DOHH2 (cell line): ENCODE data around the gene MKX.

Experiments
- CTCF ChIP-seq: fragments of 200-600 bp; sonication (generic); IDR thresholded peaks from one replicate; pipeline ENCODE4 v1.5.1; 2014; ENCODE audit warnings: antibody characterized with exemption, mild to moderate bottlenecking, low read depth, low read length; ENCODE audit not compliant: poor library complexity, severe bottlenecking
- EZH2phosphoT487 ChIP-seq: fragments of 200-600 bp; sonication (generic); IDR thresholded peaks from 2 replicates; pipeline ENCODE4 v1.6.1; 2017; ENCODE audit warnings: borderline replicate concordance, mild to moderate bottlenecking, antibody characterized with exemption, low read length, moderate library complexity, mixed read lengths

GRCh38 chr10:27646194-27646593, 99.4 kb downstream of the MKX start:
- TF ChIP-seq CTCF (no peak), EZH2phosphoT487 (no peak)
